Suprapubic skin (tissue), 4 donors: Measurements from ENCODE around the gene FAM193B. TPM values are rescaled to one million over a fixed set of nuclear protein-coding genes. Genes with fewer than 3 reads are reported as not detected.

ENCODE experiments used
- DNase-seq, 2 donors: peaks; one replicate each; pipeline ENCODE4 v3.0.0-alpha.2; 2019; ENCODE audit warnings: low spot score in 2 of 2
- H3K27ac ChIP-seq: fragments of 200-600 bp; sonication (generic); one replicate; pipeline ENCODE4 v1.5.1; 2019
- H3K27me3 ChIP-seq: fragments of 200-600 bp; sonication (generic); one replicate; pipeline ENCODE4 v1.5.1; 2019
- H3K36me3 ChIP-seq: fragments of 200-600 bp; sonication (generic); one replicate; pipeline ENCODE4 v1.5.1; 2019
- H3K4me1 ChIP-seq: fragments of 200-600 bp; sonication (generic); one replicate; pipeline ENCODE4 v1.5.1; 2019
- H3K4me3 ChIP-seq: fragments of 200-600 bp; sonication (generic); one replicate; pipeline ENCODE4 v1.5.1; 2019; ENCODE audit warnings: mild to moderate bottlenecking
- H3K9me3 ChIP-seq: fragments of 200-600 bp; sonication (generic); one replicate; pipeline ENCODE4 v1.5.1; 2019
- EP300 ChIP-seq: sonication (generic); formaldehyde crosslinking; IDR thresholded peaks from one replicate; pipeline ENCODE4 v1.6.1; 2017; ENCODE audit warnings: antibody characterized with exemption
- POLR2A ChIP-seq, 2 donors: fragments of 450-650 bp; IDR thresholded peaks; one replicate each; pipeline ENCODE4 v1.6.1; 2017; ENCODE audit warnings: antibody characterized with exemption in 2 of 2, mild to moderate bottlenecking in 2 of 2, moderate library complexity in 2 of 2
- POLR2AphosphoS5 ChIP-seq, 3 donors: sonication (generic); formaldehyde crosslinking; IDR thresholded peaks; one replicate each; pipeline ENCODE4 v1.6.1; 2017; ENCODE audit warnings: antibody characterized with exemption in 3 of 3
- WGBS: methylation state at CpG from one replicate; pipeline ENCODE4 v1.1.5; 2018; 5-methylcytosine and 5-hydroxymethylcytosine counted together
- total RNA-seq, 4 donors: library from RNA; depleted of rRNA; stranded (reverse); fragments of >200 nt; gene quantifications; one replicate each; pipeline ENCODE4 v1.1.0, GENCODE V29; 2016
- TF ChIP-seq, protein P1 (sequence below), 2 donors: fragments of 200-600 bp in 1 of 2; fragments of 450-650 bp in 1 of 2; sonication (generic) in 1 of 2; IDR thresholded peaks; one replicate each; pipeline ENCODE4 v1.5.1; 2016 to 2019; ENCODE audit warnings: antibody characterized with exemption in 2 of 2, mild to moderate bottlenecking in 1 of 2, moderate library complexity in 1 of 2

Gene FAM193B
- total RNA-seq, 4 donors from 2014 or later: 55.6 to 328 (median 78.2) TPM

DNA sequence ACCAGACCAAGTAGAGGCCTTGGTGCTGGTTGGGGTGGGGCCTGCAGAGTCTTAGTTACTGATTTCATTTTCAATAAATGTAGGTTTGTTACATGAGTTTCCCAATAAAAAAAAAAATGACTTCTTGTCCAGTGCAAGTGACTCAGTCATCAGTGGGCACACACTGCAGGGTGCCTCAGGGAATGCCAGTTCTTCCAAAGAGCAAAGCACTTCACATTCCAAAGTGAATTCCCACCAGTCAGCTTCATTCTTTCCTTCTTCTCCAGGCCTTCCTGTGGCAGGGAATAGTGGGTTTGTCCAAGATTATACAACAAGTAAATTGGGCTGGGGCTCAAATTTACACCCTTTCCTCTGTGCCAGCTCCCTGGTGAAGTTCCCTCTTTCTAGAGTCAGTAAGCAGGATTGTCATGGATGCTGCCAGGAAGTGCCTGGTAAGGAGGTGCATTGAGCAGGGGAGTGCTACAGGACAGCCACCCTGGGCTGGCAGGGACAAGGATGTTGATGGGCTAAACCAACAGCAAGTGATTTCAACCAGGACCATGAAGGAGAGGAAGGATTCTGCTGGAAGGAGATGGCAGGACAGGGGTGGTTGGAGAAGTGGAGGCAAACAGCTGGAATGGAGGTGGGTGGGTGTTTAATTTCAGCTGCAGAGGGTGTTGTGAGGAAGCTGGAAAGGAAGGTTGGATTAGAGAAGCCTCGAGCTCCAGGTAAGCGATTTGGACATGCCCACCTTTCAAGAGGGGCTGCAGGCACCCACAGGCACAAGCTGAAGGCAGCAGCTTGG, 41.8 kb upstream of the FAM193B start:
- Histone ChIP-seq H3K4me1 (peaks cover 34% of the 10 kb centered on the region), H3K36me3 (peaks cover 35% of the 10 kb centered on the region), H3K27ac (no peak overlapping the region), H3K9me3 (no peaks in the 10 kb centered on the region), H3K27me3 (no peaks in the 10 kb centered on the region), H3K4me3 (no peak overlapping the region)
- peak in 1 of 2 donors; percentile 23 for DNase-seq
- TF ChIP-seq, protein P1, sequence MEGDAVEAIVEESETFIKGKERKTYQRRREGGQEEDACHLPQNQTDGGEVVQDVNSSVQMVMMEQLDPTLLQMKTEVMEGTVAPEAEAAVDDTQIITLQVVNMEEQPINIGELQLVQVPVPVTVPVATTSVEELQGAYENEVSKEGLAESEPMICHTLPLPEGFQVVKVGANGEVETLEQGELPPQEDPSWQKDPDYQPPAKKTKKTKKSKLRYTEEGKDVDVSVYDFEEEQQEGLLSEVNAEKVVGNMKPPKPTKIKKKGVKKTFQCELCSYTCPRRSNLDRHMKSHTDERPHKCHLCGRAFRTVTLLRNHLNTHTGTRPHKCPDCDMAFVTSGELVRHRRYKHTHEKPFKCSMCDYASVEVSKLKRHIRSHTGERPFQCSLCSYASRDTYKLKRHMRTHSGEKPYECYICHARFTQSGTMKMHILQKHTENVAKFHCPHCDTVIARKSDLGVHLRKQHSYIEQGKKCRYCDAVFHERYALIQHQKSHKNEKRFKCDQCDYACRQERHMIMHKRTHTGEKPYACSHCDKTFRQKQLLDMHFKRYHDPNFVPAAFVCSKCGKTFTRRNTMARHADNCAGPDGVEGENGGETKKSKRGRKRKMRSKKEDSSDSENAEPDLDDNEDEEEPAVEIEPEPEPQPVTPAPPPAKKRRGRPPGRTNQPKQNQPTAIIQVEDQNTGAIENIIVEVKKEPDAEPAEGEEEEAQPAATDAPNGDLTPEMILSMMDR (IDR thresholded peaks at IDR 0.05): no peak
- 91% methylated on average over 2 of the region's 2 CpGs for WGBS

DNA sequence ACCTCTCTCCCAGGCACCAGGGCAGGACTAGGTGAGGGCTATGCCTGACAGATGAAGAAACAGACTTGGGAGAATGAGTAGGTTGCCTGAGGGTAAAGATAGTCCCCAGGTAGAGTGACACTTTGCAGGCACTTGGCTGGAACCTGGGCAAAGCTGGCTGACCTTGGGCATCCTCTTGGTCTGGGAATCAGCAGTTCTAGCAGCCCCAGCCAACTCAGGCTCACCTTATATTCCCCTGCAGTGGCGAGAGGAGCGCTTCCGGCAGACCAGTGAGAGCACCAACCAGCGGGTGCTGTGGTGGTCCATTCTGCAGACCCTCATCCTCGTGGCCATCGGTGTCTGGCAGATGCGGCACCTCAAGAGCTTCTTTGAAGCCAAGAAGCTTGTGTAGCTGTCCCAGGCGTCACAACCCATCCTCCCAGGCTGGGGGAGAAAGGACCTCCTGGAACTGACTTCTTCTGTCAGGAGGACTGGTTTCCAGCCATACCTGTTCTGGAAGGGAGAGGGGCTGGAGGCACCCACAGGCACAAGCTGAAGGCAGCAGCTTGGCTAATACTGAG, 40.7 kb upstream of the FAM193B start:
- Histone ChIP-seq H3K4me3 (no peak overlapping the region), H3K27me3 (no peaks in the 10 kb centered on the region), H3K4me1 (peaks cover 27% of the 10 kb centered on the region), H3K36me3 (peaks cover 35% of the 10 kb centered on the region), H3K27ac (no peak overlapping the region), H3K9me3 (no peaks in the 10 kb centered on the region)
- WGBS: 94% methylated on average over 5 of the region's 8 CpGs
- no peak for TF ChIP-seq POLR2AphosphoS5 (IDR thresholded peaks at IDR 0.05)
- no peak for TF ChIP-seq EP300
- TF ChIP-seq POLR2A (IDR thresholded peaks at IDR 0.05): no peak
- TF ChIP-seq, protein P1 (IDR thresholded peaks at IDR 0.05): no peak
- DNase-seq: peak in 1 of 2 donors; percentile 55

DNA sequence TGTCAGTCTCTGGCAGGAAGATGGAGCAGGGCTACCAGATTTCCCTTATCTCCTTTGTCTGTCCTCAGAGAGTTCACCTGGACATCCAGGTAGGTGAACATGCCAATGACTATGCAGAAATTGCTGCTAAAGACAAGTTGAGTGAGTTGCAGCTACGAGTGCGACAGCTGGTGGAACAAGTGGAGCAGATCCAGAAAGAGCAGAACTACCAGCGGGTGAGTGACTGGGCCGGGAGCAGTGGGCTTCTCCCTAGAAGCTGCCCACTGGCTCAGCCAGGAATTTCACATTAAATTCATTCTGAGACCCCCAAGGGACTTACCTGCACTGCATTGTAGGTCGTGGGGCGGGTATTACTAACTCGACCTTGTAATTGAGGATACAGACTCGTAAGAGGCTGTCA, 39.7 kb upstream of the FAM193B start:
- peaks cover 22% of the 10 kb centered on the region for H3K4me1 ChIP-seq
- no peak for DNase-seq
- TF ChIP-seq EP300 (no peak), POLR2AphosphoS5 (IDR thresholded peaks at IDR 0.05) (no peak), POLR2A (IDR thresholded peaks at IDR 0.05) (no peak)
- TF ChIP-seq, protein P1 (IDR thresholded peaks at IDR 0.05): no peak
- H3K9me3 ChIP-seq: no peaks in the 10 kb centered on the region
- no peaks in the 10 kb centered on the region for H3K27me3 ChIP-seq
- 86% methylated on average over 8 of the region's 8 CpGs for WGBS
- no peak overlapping the region for H3K27ac ChIP-seq
- peaks cover 35% of the 10 kb centered on the region for H3K36me3 ChIP-seq
- no peak overlapping the region for H3K4me3 ChIP-seq

DNA sequence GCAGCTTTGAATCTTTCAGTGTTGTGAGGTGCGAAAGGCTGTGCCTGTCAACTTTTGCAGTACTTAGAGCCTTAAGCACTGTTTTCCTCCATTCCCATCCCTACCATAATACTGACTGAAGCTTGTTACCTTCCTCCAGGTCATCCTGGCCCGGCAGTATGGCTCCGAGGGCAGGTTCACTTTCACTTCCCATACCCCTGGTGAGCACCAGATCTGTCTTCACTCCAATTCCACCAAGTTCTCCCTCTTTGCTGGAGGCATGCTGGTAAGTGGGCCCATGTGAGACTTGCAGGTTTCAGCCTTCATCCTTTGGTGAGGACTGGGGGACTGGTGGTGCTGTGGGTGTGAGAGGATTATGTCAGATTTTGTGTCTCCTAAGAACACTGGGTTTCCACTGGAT, 39.1 kb upstream of the FAM193B start:
- Histone ChIP-seq H3K4me3 (no peak overlapping the region), H3K36me3 (peaks cover 35% of the 10 kb centered on the region), H3K27ac (no peak overlapping the region), H3K9me3 (no peaks in the 10 kb centered on the region), H3K4me1 (peaks cover 16% of the 10 kb centered on the region), H3K27me3 (no peaks in the 10 kb centered on the region)
- TF ChIP-seq POLR2AphosphoS5 (IDR thresholded peaks at IDR 0.05) (no peak), POLR2A (IDR thresholded peaks at IDR 0.05) (no peak), EP300 (no peak)
- TF ChIP-seq, protein P1 (IDR thresholded peaks at IDR 0.05): no peak
- peak in 1 of 2 donors; percentile 26 for DNase-seq
- WGBS: 88% methylated on average over 3 of the region's 3 CpGs

DNA sequence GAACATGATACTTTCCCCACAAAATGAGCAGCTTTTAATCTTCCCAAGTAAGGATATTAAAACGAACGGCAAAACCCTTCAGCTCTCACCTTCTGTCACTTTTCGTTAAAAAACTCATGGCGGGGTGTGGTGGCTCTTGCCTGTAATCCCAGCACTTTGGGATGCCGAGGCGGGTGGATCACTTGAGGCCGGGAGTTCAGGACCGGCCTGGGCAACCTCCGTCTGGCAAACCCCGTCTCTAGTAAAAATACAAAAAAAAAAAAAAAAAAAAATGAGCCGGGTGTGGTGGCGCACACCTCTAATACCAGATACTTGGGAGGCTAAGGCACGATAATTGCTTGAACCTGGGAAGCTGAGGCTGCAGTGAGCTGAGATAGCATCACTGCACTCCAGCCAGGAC, 38.5 kb upstream of the FAM193B start:
- no peak overlapping the region for H3K27ac ChIP-seq
- WGBS: 77% methylated on average over 13 of the region's 13 CpGs
- peaks cover 16% of the 10 kb centered on the region for H3K4me1 ChIP-seq
- H3K9me3 ChIP-seq: no peaks in the 10 kb centered on the region
- TF ChIP-seq POLR2AphosphoS5 (IDR thresholded peaks at IDR 0.05) (no peak), POLR2A (IDR thresholded peaks at IDR 0.05) (no peak), EP300 (no peak)
- TF ChIP-seq, protein P1 (IDR thresholded peaks at IDR 0.05): no peak
- no peaks in the 10 kb centered on the region for H3K27me3 ChIP-seq
- peaks cover 35% of the 10 kb centered on the region for H3K36me3 ChIP-seq
- peak overlapping the region; percentile 96 for H3K4me3 ChIP-seq
- DNase-seq: peak in 1 of 2 donors; percentile 40
